ENCODE measurements around the gene EIF1AD. TPM values are rescaled to one million over a fixed set of nuclear protein-coding genes. Genes with fewer than 3 reads are reported as not detected.
A peak's percentile ranks its signal among the peaks of the same experiment; 100 is the strongest.

Gene EIF1AD, protein sequence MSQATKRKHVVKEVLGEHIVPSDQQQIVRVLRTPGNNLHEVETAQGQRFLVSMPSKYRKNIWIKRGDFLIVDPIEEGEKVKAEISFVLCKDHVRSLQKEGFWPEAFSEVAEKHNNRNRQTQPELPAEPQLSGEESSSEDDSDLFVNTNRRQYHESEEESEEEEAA
- 64.6 TPM for total RNA-seq (2021; ENCODE audit: unreplicated experiment)
- 33.7 TPM for polyA plus RNA-seq (2012; ENCODE audit: insufficient read length)
- percentile 94 among the genes with signal in this experiment for Bru-seq, nascent RNA
- BruChase-seq, experiment 1, labeled RNA remaining after a 2-hour chase, result percentile 99 among the genes with signal in this experiment
- BruChase-seq, experiment 2, labeled RNA remaining after a 6-hour chase, result percentile 95 among the genes with signal in this experiment
- long read RNA-seq, partial matches to known transcripts, result 1 of 31 reads
- long read RNA-seq, other reads (novel, unspliced or antisense), result 24 of 31 reads

DNA sequence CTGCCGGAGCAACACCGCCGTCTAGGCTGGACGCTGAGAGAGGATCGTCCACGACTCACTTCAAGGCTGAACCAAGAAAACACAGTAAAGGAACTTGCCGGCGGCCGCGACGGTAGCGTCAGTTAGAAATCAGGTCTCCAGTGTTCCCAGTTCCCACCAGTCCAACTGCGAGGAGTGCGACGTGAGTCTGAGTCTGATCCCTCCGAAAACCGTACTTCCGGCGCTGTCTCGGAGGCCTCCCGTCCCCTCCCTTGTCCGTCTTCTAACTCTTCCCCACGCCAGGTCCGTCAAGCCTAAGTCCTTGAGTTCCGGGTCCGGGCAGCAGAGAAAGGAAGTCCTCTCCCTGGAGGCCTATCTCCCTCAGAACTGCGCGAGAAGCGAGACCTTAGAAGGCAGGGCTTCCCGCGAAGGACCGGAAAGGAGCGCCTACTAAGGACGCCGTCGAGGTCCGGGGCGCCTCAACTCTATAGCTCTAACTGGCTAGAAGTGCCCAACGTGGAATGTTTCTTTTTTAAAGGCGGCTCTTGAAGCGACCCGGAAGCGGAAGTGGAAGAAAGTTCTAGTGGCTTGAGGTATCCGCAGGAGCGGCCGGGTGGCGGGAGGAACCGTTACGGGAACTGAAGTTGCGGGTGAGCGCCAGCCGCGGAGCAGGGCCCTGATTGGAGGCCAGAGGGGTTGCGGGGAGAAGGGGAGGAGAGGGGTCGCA, at the start of gene EIF1AD, which contains the start of gene BANF1:
Gene EIF1AD, minus strand, starts transcription at position 216 of the 706 bp plus-strand sequence. CDS start 1,768 bp downstream, outside the sequence.
Gene BANF1, plus strand, starts transcription at position 562 of the 706 bp plus-strand sequence. CDS start 748 bp downstream, outside the sequence.
- no peaks in the 10 kb centered on the region for H3K27me3 ChIP-seq (ENCODE audit: control insufficient read depth, insufficient read depth, low read length)
- TF ChIP-seq TCF7L2 (IDR thresholded peaks at IDR 0.05; ENCODE audit: low read depth, low read length) (peak; percentile 78), POLR2AphosphoS5 (IDR thresholded peaks at IDR 0.05; ENCODE audit: low read depth, low read length) (peak; percentile 92), SIN3A (IDR thresholded peaks at IDR 0.05; ENCODE audit: borderline replicate concordance, insufficient read depth, low read depth, low read length) (peak; percentile 96)
- TF ChIP-seq, protein P1, sequence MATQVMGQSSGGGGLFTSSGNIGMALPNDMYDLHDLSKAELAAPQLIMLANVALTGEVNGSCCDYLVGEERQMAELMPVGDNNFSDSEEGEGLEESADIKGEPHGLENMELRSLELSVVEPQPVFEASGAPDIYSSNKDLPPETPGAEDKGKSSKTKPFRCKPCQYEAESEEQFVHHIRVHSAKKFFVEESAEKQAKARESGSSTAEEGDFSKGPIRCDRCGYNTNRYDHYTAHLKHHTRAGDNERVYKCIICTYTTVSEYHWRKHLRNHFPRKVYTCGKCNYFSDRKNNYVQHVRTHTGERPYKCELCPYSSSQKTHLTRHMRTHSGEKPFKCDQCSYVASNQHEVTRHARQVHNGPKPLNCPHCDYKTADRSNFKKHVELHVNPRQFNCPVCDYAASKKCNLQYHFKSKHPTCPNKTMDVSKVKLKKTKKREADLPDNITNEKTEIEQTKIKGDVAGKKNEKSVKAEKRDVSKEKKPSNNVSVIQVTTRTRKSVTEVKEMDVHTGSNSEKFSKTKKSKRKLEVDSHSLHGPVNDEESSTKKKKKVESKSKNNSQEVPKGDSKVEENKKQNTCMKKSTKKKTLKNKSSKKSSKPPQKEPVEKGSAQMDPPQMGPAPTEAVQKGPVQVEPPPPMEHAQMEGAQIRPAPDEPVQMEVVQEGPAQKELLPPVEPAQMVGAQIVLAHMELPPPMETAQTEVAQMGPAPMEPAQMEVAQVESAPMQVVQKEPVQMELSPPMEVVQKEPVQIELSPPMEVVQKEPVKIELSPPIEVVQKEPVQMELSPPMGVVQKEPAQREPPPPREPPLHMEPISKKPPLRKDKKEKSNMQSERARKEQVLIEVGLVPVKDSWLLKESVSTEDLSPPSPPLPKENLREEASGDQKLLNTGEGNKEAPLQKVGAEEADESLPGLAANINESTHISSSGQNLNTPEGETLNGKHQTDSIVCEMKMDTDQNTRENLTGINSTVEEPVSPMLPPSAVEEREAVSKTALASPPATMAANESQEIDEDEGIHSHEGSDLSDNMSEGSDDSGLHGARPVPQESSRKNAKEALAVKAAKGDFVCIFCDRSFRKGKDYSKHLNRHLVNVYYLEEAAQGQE (IDR thresholded peaks at IDR 0.05; ENCODE audit: insufficient read depth in 1 of 2, low read depth in 2 of 2, low read length in 1 of 2), result peak in 1 of 2 experiments; percentile 43; a peak in 2 of 4 replicates
- TF ChIP-seq, protein P2, sequence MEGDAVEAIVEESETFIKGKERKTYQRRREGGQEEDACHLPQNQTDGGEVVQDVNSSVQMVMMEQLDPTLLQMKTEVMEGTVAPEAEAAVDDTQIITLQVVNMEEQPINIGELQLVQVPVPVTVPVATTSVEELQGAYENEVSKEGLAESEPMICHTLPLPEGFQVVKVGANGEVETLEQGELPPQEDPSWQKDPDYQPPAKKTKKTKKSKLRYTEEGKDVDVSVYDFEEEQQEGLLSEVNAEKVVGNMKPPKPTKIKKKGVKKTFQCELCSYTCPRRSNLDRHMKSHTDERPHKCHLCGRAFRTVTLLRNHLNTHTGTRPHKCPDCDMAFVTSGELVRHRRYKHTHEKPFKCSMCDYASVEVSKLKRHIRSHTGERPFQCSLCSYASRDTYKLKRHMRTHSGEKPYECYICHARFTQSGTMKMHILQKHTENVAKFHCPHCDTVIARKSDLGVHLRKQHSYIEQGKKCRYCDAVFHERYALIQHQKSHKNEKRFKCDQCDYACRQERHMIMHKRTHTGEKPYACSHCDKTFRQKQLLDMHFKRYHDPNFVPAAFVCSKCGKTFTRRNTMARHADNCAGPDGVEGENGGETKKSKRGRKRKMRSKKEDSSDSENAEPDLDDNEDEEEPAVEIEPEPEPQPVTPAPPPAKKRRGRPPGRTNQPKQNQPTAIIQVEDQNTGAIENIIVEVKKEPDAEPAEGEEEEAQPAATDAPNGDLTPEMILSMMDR (IDR thresholded peaks at IDR 0.05), result no peak
- DNase-seq (ENCODE audit: low read depth, low spot score) (peak; percentile 96), ATAC-seq (peak; percentile 90)
- H3K27ac ChIP-seq (ENCODE audit: low read length), result peak within 1 kb of the TSS; percentile 100
- POLR2A ChIA-PET, result interaction anchor here (0.5 to 0.9 kb wide), 7 partner anchors 40 to 1031 kb away, joined by 3 to 14 read pairs (median 7); partner anchors contain the start of genes SF3B2, YIF1A and ZDHHC24
- in situ Hi-C loops (cut with HindIII; ENCODE audit: low pct_unique_long_range_greater_than_20kb, low sequenced_read_pairs), result no loop called here
- intact Hi-C loops (cut with micrococcal nuclease; ENCODE audit: unreplicated experiment), result no loop called here
- peak within 1 kb of the TSS; percentile 63 to 100 for H3K4me3 ChIP-seq (ENCODE audit: low read depth in 2 of 2, low read length in 2 of 2)
- no peaks in the 10 kb centered on the region for H3K9me3 ChIP-seq (ENCODE audit: control insufficient read depth, insufficient read depth, low read depth, low read length)
- CTCF ChIA-PET, result interaction anchor here (0.6 kb wide), 1 partner anchor 9 kb away, joined by 6 read pairs; no protein-coding TSS in a partner anchor
- BruUV-seq (replicated peaks), result no TSS peak
- peaks cover 43% of the 10 kb centered on the region for H3K4me1 ChIP-seq (ENCODE audit: control insufficient read depth, insufficient read depth, low read length)
- peaks cover 35% of the 10 kb centered on the region for H3K36me3 ChIP-seq (ENCODE audit: control insufficient read depth, insufficient read depth, low read length)

DNA sequence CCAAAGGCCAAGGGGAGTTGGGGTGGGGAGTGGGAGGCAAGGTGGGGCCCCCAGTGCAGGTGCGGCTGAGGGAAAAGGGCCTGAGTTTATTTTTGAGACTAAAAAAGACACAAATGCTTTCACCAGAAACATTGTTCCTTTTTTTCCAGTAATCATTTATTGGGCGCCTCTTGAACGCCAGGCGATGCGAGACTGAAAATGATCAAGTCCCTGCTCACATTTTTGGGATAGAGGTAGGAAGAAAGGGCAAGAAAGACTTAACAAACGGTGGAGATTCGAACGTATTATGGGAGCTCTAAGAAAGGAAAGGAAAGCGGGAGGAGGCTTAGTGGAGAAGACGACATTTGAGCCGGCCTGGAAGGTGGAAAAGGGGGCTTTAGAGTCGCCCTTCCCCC, 49.4 kb upstream of the EIF1AD start:
- Histone ChIP-seq H3K27ac (ENCODE audit: low read length) (peak overlapping the region; percentile 98), H3K9me3 (ENCODE audit: control insufficient read depth, insufficient read depth, low read depth, low read length) (no peaks in the 10 kb centered on the region), H3K4me3 (ENCODE audit: low read depth in 2 of 2, low read length in 2 of 2) (peak overlapping the region; percentile 71 to 99), H3K36me3 (ENCODE audit: control insufficient read depth, insufficient read depth, low read length) (peaks cover 18% of the 10 kb centered on the region), H3K4me1 (ENCODE audit: control insufficient read depth, insufficient read depth, low read length) (peaks cover 18% of the 10 kb centered on the region), H3K27me3 (ENCODE audit: control insufficient read depth, insufficient read depth, low read length) (no peaks in the 10 kb centered on the region)
- DNase-seq (ENCODE audit: low read depth, low spot score) (no peak), ATAC-seq (no peak)
- TF ChIP-seq, protein P1 (IDR thresholded peaks at IDR 0.05; ENCODE audit: insufficient read depth in 1 of 2, low read depth in 2 of 2, low read length in 1 of 2), result no peak
- no peak for TF ChIP-seq SIN3A (IDR thresholded peaks at IDR 0.05; ENCODE audit: borderline replicate concordance, insufficient read depth, low read depth, low read length)
- TF ChIP-seq POLR2AphosphoS5 (IDR thresholded peaks at IDR 0.05; ENCODE audit: low read depth, low read length), result no peak
- in situ Hi-C loops (cut with HindIII; ENCODE audit: low pct_unique_long_range_greater_than_20kb, low sequenced_read_pairs) (no loop called here), intact Hi-C loops (cut with micrococcal nuclease; ENCODE audit: unreplicated experiment) (no loop called here)
- TSS peak; percentile 89 for BruUV-seq (replicated peaks)
- CTCF ChIA-PET, result interaction anchor here (0.9 kb wide), 1 partner anchor 38 kb away, joined by 3 read pairs; no protein-coding TSS in a partner anchor
- POLR2A ChIA-PET, result interaction anchor here (1.4 kb wide), 1 partner anchor 49 kb away, joined by 9 read pairs; the partner anchor contains the start of gene BANF1
